ENCODE data around the gene IGFBP4.

IGFBP4 gene

GRCh38 chr17:40472733-40473452 lies 29.6 kb downstream of the IGFBP4 start:
- DNase-seq = no peak

GRCh38 chr17:40473573-40474365 lies 30.5 kb downstream of the IGFBP4 start:
- DNase-seq = no peak

GRCh38 chr17:40474419-40475002 lies 31.3 kb downstream of the IGFBP4 start:
- no peak for DNase-seq

GRCh38 chr17:40475234-40475908 lies 32.1 kb downstream of the IGFBP4 start:
- no peak for DNase-seq

GRCh38 chr17:40477796-40478195 lies 34.5 kb downstream of the IGFBP4 start:
- DNase-seq = no peak

GRCh38 chr17:40478486-40478885 lies 35.2 kb downstream of the IGFBP4 start:
- DNase-seq = no peak

- DNase-seq = no peak
Measured at GRCh38 chr17:40479754-40480480, 36.7 kb downstream of the IGFBP4 start.

- DNase-seq = peak; percentile 60
Measured at GRCh38 chr17:40480501-40481003, 37.3 kb downstream of the IGFBP4 start.

GRCh38 chr17:40481106-40481505 lies 37.9 kb downstream of the IGFBP4 start:
- DNase-seq = no peak

- DNase-seq = no peak
Measured at GRCh38 chr17:40482722-40483121, 39.5 kb downstream of the IGFBP4 start.

- no peak for DNase-seq
Measured at GRCh38 chr17:40483679-40484078, 40.4 kb downstream of the IGFBP4 start.

GRCh38 chr17:40484285-40484972 lies 41.2 kb downstream of the IGFBP4 start:
- DNase-seq = no peak

GRCh38 chr17:40484973-40485530 lies 41.8 kb downstream of the IGFBP4 start:
- no peak for DNase-seq

GRCh38 chr17:40485851-40486521 lies 42.7 kb downstream of the IGFBP4 start:
- no peak for DNase-seq

- DNase-seq = no peak
Measured at GRCh38 chr17:40486522-40487370, 43.5 kb downstream of the IGFBP4 start.

- no peak for DNase-seq
Measured at GRCh38 chr17:40487371-40488020, 44.2 kb downstream of the IGFBP4 start.

GRCh38 chr17:40490289-40490853 lies 47.1 kb downstream of the IGFBP4 start:
- DNase-seq = no peak

GRCh38 chr17:40490982-40491381 lies 47.7 kb downstream of the IGFBP4 start:
- no peak for DNase-seq

- DNase-seq = no peak
Measured at GRCh38 chr17:40491486-40491885, 48.2 kb downstream of the IGFBP4 start.

Data from activated CD4-positive, alpha-beta T cell treated with anti-CD3 and anti-CD28 coated beads for 1 hour (primary cell).